Measurements from ENCODE around the gene OS9.
"Not testable (repeated sequence)": the region's sequence is repeated elsewhere in the genome, so short reads cannot be mapped to it uniquely, and the experiment has no call there.

- TF ChIP-seq YY1 (IDR thresholded peaks at IDR 0.05); CTCF (IDR thresholded peaks at IDR 0.05; ENCODE audit: low read depth, low read length, missing input control); MAX (IDR thresholded peaks at IDR 0.05): not testable (repeated sequence)
Measured at GRCh38 chr12:57669691-57670090, 24.2 kb upstream of the OS9 start.
